Mesothelial cell of epicardium (in vitro differentiated cells): ENCODE data around the gene KCNMA1. TPM values are rescaled to one million over a fixed set of nuclear protein-coding genes. Genes with fewer than 3 reads are reported as not detected.

ENCODE experiments used
- DNase-seq, 2 experiments: peaks; one replicate each; pipeline ENCODE4 v3.0.0; 2021; ENCODE audit warnings: low spot score in 2 of 2; ENCODE audit not compliant: unreplicated experiment in 2 of 2
- H3K27ac Mint-ChIP-seq: 2 replicates; pipeline ENCODE4 v1.8.0; 2021; ENCODE audit warnings: mixed read lengths
- H3K27me3 Mint-ChIP-seq: 2 replicates; pipeline ENCODE4 v1.8.0; 2021; ENCODE audit warnings: low read depth, mixed read lengths
- H3K36me3 Mint-ChIP-seq: 2 replicates; pipeline ENCODE4 v1.8.0; 2021; ENCODE audit warnings: mixed read lengths
- H3K4me1 Mint-ChIP-seq: 2 replicates; pipeline ENCODE4 v1.8.0; 2021; ENCODE audit warnings: mixed read lengths
- H3K4me3 Mint-ChIP-seq: 2 replicates; pipeline ENCODE4 v1.8.0; 2021; ENCODE audit warnings: mild to moderate bottlenecking, moderate library complexity, mixed read lengths
- H3K9me3 Mint-ChIP-seq: 2 replicates; pipeline ENCODE4 v1.8.0; 2021; ENCODE audit warnings: mixed read lengths
- CTCF ChIP-seq: fragments of 200-600 bp; sonication (generic); IDR thresholded peaks from one replicate; pipeline ENCODE4 v1.5.0; 2021; ENCODE audit warnings: antibody characterized with exemption; ENCODE audit not compliant: unreplicated experiment
- total RNA-seq: library from RNA; stranded (reverse); gene quantifications from 3 replicates; pipeline ENCODE4 v1.2.1, GENCODE V29; 2021

The KCNMA1 gene
- total RNA-seq, 1 donor from 2014 or later: 44.0 TPM

DNA sequence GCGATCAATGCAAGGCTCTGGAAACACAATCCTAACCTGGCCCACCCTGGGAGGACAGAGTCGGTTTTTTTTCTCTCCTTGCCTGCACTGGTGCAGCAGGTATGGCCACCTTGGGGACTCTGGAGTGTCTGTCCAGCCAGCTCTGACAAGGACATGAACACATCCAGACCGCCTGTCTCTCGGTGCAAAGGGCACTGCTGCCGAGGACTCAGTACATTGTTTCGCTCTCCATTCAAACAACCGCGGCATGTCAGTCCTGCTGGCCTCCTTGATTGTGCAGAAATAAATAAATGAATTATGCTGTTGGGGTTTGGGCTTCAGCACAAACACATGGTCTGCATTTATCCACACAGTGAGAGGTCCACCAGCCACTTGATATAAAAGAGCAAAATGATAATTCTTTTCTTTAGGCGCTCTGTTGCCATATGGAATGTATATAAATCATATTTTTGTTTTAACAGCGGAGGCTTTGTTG is 565.2 kb downstream of the KCNMA1 start:
- no peak for TF ChIP-seq CTCF
- Mint-ChIP-seq H3K4me3 (no peak overlapping the region), H3K27ac (no peak overlapping the region), H3K27me3 (no peaks in the 10 kb centered on the region), H3K36me3 (no peaks in the 10 kb centered on the region), H3K9me3 (no peaks in the 10 kb centered on the region), H3K4me1 (peaks cover 2% of the 10 kb centered on the region)
- no peak for DNase-seq

DNA sequence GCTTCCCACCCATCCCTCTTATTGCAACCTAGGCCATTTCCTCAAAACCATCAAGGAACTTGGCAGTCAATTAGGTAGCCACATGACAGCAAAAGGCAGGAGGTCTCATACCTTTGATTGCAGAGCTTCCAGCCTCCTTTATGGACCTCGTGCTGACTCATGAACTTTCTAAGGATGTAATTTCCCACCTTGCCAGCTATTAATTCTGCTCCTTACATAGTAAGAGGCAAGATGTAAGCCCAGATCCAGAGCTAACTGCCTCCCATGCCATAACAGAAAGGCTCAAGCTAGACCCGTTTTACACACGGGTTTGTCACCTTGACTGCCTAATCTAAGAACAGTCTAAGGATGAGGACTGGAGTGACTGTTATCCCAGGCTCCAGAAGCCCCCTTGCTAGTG is 565.7 kb downstream of the KCNMA1 start:
- Mint-ChIP-seq H3K9me3 (no peaks in the 10 kb centered on the region), H3K27me3 (no peaks in the 10 kb centered on the region), H3K36me3 (peaks cover 2% of the 10 kb centered on the region), H3K4me1 (peaks cover 2% of the 10 kb centered on the region), H3K27ac (no peak overlapping the region), H3K4me3 (no peak overlapping the region)
- no peak for TF ChIP-seq CTCF
- DNase-seq: no peak

DNA sequence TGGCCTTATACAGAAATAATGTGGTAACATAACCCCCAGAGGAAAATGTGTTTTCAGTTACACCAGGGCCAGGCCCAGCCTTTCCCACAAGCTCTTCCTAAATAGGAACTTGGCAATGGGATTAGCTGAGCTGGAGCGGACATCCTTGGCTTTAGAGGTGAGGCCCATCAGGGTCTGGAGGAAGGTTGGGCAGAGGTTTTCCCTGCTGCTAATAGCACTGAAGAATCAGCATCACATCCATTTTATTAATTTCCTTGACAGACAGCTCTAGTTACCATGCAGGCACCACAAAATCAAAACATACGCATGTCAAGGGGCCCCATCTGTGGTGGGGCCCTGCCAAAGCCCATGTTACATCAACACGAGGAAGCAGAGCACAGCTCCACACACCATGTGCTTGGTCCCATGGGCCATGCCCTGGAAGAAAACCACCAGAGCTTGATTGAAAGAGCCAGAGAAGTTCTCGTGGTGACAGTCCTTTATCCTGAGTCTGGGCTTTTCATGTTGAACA is 566.6 kb downstream of the KCNMA1 start:
- DNase-seq: no peak
- peaks cover 7% of the 10 kb centered on the region for H3K36me3 Mint-ChIP-seq
- TF ChIP-seq CTCF: no peak
- peaks cover 2% of the 10 kb centered on the region for H3K4me1 Mint-ChIP-seq
- no peak overlapping the region for H3K27ac Mint-ChIP-seq
- H3K9me3 Mint-ChIP-seq: no peaks in the 10 kb centered on the region
- H3K4me3 Mint-ChIP-seq: no peak overlapping the region
- H3K27me3 Mint-ChIP-seq: no peaks in the 10 kb centered on the region

GRCh38 chr10:77070346-77070745 is 567.3 kb downstream of the KCNMA1 start:
- no peak overlapping the region for H3K4me3 Mint-ChIP-seq
- peaks cover 2% of the 10 kb centered on the region for H3K4me1 Mint-ChIP-seq
- TF ChIP-seq CTCF: no peak
- no peaks in the 10 kb centered on the region for H3K9me3 Mint-ChIP-seq
- no peak for DNase-seq
- H3K27me3 Mint-ChIP-seq: no peaks in the 10 kb centered on the region
- peaks cover 9% of the 10 kb centered on the region for H3K36me3 Mint-ChIP-seq
- no peak overlapping the region for H3K27ac Mint-ChIP-seq

DNA sequence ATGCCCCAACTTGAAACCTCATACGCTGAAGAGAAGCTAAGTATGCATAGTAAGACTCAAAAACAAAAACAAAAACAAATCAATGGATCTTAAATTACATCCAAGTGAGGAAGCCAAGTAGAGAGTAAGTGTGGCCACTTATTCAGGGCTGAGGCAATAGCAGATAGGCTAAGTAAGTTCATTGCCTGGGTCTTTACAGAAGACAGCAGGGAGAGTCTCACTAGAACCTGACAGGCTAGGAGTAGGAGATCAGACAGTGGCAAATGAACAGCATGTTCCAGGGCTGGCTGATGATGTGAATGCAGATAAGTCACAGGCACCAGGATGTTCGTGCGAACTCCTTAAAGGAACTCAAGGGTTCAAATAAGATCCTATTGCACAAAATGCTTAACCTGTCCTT is 568.6 kb downstream of the KCNMA1 start:
- H3K4me3 Mint-ChIP-seq: no peak overlapping the region

More for the DNA sequence above, 568.6 kb downstream of the KCNMA1 start:
- no peak overlapping the region for H3K27ac Mint-ChIP-seq
- H3K4me1 Mint-ChIP-seq: peaks cover 2% of the 10 kb centered on the region
- H3K27me3 Mint-ChIP-seq: no peaks in the 10 kb centered on the region
- no peaks in the 10 kb centered on the region for H3K9me3 Mint-ChIP-seq
- DNase-seq: no peak
- no peak for TF ChIP-seq CTCF
- peaks cover 9% of the 10 kb centered on the region for H3K36me3 Mint-ChIP-seq
